Sigmoid colon (tissue), 3 donors: ENCODE results near the gene ZNF281.

Experiments
- CTCF ChIP-seq, 4 experiments: fragments of 450-650 bp in 3 of 4; fragments of 200-600 bp in 1 of 4; IDR thresholded peaks; one replicate each; pipeline ENCODE4 v1.5.1; 2016 to 2019; ENCODE audit warnings: antibody characterized with exemption in 4 of 4, mild to moderate bottlenecking in 3 of 4, moderate library complexity in 2 of 4
- POLR2A ChIP-seq, 2 donors: fragments of 450-650 bp; IDR thresholded peaks; one replicate each; pipeline ENCODE4 v1.6.1; 2016; ENCODE audit warnings: antibody characterized with exemption in 2 of 2, mild to moderate bottlenecking in 2 of 2, moderate library complexity in 2 of 2

- TF ChIP-seq CTCF (IDR thresholded peaks at IDR 0.05) (no peak), POLR2A (IDR thresholded peaks at IDR 0.05) (no peak)
Observed at GRCh38 chr1:200364091-200364759, 45.6 kb downstream of the ZNF281 start.
